Liver (tissue), 3 donors: Measurements from ENCODE around the gene C3orf49.

Experiments
- EGR1 ChIP-seq, 2 donors: IDR thresholded peaks; 2 replicates each; pipeline ENCODE4 v1.6.1; 2016 to 2018; ENCODE audit warnings: antibody characterized with exemption in 2 of 2, low read depth in 2 of 2
- HNF4G ChIP-seq: IDR thresholded peaks from 2 replicates; pipeline ENCODE4 v1.6.1; 2016; ENCODE audit warnings: antibody characterized with exemption
- JUND ChIP-seq, 2 donors: IDR thresholded peaks; 2 replicates each; pipeline ENCODE4 v1.6.1; 2016; ENCODE audit warnings: antibody characterized with exemption in 2 of 2
- RXRA ChIP-seq, 2 donors: IDR thresholded peaks; 2 replicates each; pipeline ENCODE4 v1.6.1; 2017 to 2018; ENCODE audit warnings: antibody characterized with exemption in 2 of 2, mild to moderate bottlenecking in 1 of 2
- YY1 ChIP-seq: IDR thresholded peaks from 2 replicates; pipeline ENCODE4 v1.6.1; 2016; ENCODE audit warnings: antibody characterized with exemption, mild to moderate bottlenecking
- TF ChIP-seq, protein P1 (sequence below): fragments of 150-350 bp; IDR thresholded peaks from 2 replicates; pipeline ENCODE4 v1.5.1; 2017; ENCODE audit warnings: improper control_type of control experiment, low read depth, low read length; ENCODE audit not compliant: missing input control
- TF ChIP-seq, protein P2 (sequence below): IDR thresholded peaks from 2 replicates; pipeline ENCODE4 v1.6.1; 2016; ENCODE audit warnings: antibody characterized with exemption, mild to moderate bottlenecking
- TF ChIP-seq, protein P3 (sequence below): IDR thresholded peaks from 2 replicates; pipeline ENCODE4 v1.6.1; 2016; ENCODE audit warnings: antibody characterized with exemption
- TF ChIP-seq, protein P4 (sequence below): IDR thresholded peaks from 2 replicates; pipeline ENCODE4 v1.6.1; 2016; ENCODE audit warnings: antibody characterized with exemption
- donor health status: healthy.
- donor health status: healthy.

DNA sequence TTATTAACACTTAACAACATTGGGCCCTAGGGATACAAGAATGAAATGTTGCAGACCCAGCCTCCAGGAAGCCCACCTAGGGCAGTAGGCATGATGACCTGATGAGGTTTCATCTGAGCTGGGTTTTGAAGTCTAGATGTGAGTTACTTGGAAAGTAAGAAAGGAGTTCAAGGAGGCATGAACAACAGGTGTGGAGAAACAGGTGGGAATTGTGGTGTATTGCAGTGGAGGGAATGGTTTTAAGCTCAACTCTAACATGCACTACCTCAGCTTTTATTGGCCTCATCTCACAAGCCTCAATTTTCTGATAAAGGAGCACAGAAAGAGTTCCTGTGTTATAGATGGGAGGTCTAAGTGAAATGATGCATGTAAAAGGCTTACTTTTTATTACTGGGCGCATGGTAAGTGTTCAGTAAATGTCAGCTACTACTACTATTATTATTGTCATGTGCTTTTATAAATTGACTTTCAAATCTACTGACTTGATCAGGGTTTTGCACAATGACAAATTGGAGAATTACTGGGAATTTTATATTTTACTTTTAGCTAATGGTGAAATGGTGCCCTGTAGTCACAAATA, 73.8 kb downstream of the C3orf49 start:
- TF ChIP-seq RXRA (IDR thresholded peaks at IDR 0.05) (no peak), YY1 (no peak), EGR1 (IDR thresholded peaks at IDR 0.05; ENCODE audit: low read depth in 2 of 2) (no peak), JUND (IDR thresholded peaks at IDR 0.05) (no peak), HNF4G (no peak)
- TF ChIP-seq, protein P1, sequence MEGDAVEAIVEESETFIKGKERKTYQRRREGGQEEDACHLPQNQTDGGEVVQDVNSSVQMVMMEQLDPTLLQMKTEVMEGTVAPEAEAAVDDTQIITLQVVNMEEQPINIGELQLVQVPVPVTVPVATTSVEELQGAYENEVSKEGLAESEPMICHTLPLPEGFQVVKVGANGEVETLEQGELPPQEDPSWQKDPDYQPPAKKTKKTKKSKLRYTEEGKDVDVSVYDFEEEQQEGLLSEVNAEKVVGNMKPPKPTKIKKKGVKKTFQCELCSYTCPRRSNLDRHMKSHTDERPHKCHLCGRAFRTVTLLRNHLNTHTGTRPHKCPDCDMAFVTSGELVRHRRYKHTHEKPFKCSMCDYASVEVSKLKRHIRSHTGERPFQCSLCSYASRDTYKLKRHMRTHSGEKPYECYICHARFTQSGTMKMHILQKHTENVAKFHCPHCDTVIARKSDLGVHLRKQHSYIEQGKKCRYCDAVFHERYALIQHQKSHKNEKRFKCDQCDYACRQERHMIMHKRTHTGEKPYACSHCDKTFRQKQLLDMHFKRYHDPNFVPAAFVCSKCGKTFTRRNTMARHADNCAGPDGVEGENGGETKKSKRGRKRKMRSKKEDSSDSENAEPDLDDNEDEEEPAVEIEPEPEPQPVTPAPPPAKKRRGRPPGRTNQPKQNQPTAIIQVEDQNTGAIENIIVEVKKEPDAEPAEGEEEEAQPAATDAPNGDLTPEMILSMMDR = no peak
- TF ChIP-seq, protein P2, sequence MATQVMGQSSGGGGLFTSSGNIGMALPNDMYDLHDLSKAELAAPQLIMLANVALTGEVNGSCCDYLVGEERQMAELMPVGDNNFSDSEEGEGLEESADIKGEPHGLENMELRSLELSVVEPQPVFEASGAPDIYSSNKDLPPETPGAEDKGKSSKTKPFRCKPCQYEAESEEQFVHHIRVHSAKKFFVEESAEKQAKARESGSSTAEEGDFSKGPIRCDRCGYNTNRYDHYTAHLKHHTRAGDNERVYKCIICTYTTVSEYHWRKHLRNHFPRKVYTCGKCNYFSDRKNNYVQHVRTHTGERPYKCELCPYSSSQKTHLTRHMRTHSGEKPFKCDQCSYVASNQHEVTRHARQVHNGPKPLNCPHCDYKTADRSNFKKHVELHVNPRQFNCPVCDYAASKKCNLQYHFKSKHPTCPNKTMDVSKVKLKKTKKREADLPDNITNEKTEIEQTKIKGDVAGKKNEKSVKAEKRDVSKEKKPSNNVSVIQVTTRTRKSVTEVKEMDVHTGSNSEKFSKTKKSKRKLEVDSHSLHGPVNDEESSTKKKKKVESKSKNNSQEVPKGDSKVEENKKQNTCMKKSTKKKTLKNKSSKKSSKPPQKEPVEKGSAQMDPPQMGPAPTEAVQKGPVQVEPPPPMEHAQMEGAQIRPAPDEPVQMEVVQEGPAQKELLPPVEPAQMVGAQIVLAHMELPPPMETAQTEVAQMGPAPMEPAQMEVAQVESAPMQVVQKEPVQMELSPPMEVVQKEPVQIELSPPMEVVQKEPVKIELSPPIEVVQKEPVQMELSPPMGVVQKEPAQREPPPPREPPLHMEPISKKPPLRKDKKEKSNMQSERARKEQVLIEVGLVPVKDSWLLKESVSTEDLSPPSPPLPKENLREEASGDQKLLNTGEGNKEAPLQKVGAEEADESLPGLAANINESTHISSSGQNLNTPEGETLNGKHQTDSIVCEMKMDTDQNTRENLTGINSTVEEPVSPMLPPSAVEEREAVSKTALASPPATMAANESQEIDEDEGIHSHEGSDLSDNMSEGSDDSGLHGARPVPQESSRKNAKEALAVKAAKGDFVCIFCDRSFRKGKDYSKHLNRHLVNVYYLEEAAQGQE = no peak
- TF ChIP-seq, protein P3, sequence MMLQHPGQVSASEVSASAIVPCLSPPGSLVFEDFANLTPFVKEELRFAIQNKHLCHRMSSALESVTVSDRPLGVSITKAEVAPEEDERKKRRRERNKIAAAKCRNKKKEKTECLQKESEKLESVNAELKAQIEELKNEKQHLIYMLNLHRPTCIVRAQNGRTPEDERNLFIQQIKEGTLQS = no peak
- TF ChIP-seq, protein P4, sequence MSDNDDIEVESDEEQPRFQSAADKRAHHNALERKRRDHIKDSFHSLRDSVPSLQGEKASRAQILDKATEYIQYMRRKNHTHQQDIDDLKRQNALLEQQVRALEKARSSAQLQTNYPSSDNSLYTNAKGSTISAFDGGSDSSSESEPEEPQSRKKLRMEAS = no peak
